ENCODE measurements around the gene DAPL1.
"Not testable (repeated sequence)": the region's sequence is repeated elsewhere in the genome, so short reads cannot be mapped to it uniquely, and the experiment has no call there.

DAPL1 gene

DNA sequence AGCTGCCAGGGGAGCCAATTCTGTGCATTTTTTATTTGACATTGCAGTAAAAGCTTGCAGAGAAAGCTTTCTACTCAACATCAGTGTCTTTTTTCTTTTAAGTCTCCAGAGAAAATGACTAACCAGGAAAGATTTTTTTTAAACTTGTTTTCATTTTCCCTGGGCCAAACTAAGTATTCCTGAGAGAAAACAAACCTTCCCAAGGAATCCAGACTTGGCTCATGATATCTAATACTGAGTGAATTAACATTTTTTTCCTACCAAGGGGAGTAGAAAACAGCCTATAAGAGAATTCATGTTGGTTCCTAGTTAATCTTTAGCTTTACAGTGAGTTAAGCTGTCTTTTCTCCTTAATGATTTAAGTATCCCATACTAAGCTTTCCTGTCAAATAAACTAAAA, 46.7 kb downstream of the DAPL1 start:
- H3K4me3 ChIP-seq (ENCODE audit: low read depth, low read length), result no peak overlapping the region
- H2AFZ ChIP-seq, result no peak overlapping the region
- no peak overlapping the region for H3K27ac ChIP-seq
- H3K27me3 ChIP-seq (ENCODE audit: control insufficient read depth, insufficient read depth, low read length), result no peaks in the 10 kb centered on the region
- H3K36me3 ChIP-seq (ENCODE audit: control insufficient read depth, insufficient read depth, low read length), result no peaks in the 10 kb centered on the region
- TF ChIP-seq, protein P1, sequence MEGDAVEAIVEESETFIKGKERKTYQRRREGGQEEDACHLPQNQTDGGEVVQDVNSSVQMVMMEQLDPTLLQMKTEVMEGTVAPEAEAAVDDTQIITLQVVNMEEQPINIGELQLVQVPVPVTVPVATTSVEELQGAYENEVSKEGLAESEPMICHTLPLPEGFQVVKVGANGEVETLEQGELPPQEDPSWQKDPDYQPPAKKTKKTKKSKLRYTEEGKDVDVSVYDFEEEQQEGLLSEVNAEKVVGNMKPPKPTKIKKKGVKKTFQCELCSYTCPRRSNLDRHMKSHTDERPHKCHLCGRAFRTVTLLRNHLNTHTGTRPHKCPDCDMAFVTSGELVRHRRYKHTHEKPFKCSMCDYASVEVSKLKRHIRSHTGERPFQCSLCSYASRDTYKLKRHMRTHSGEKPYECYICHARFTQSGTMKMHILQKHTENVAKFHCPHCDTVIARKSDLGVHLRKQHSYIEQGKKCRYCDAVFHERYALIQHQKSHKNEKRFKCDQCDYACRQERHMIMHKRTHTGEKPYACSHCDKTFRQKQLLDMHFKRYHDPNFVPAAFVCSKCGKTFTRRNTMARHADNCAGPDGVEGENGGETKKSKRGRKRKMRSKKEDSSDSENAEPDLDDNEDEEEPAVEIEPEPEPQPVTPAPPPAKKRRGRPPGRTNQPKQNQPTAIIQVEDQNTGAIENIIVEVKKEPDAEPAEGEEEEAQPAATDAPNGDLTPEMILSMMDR (IDR thresholded peaks at IDR 0.05), result no peak
- H3K9ac ChIP-seq, result no peak overlapping the region
- H3K4me2 ChIP-seq (ENCODE audit: low read length), result no peak overlapping the region
- no peaks in the 10 kb centered on the region for H3K79me2 ChIP-seq
- no peaks in the 10 kb centered on the region for H3K4me1 ChIP-seq
- H3K9me3 ChIP-seq (ENCODE audit: control insufficient read depth, low read length), result no peaks in the 10 kb centered on the region

DNA sequence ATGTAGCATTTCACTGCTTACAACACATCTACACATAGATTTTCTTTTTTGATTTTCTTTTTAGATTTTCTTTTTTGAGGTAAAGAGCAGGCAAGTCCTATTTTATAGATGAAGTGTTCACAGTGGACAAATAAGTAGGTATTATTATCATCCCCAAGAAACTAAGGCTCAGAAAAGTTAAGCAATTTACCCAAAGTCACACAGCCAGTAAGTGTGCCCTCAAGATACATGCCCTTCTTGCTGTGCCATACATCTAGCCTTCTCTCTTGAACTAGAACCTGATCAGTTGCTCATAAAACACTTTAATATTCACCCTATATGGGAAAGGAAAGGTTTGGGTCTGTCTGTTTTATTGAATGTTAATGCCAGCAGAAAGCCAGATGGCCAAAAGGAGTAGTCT, 50.3 kb downstream of the DAPL1 start:
- no peaks in the 10 kb centered on the region for H3K27me3 ChIP-seq (ENCODE audit: control insufficient read depth, insufficient read depth, low read length)
- no peaks in the 10 kb centered on the region for H3K79me2 ChIP-seq
- no peaks in the 10 kb centered on the region for H3K36me3 ChIP-seq (ENCODE audit: control insufficient read depth, insufficient read depth, low read length)
- H3K4me3 ChIP-seq (ENCODE audit: low read depth, low read length), result no peak overlapping the region
- no peak overlapping the region for H3K9ac ChIP-seq
- H3K27ac ChIP-seq, result no peak overlapping the region
- TF ChIP-seq, protein P1 (IDR thresholded peaks at IDR 0.05), result no peak
- H3K4me1 ChIP-seq, result no peaks in the 10 kb centered on the region
- H2AFZ ChIP-seq, result peak overlapping the region; percentile 1
- H3K9me3 ChIP-seq (ENCODE audit: control insufficient read depth, low read length), result no peaks in the 10 kb centered on the region
- no peak overlapping the region for H3K4me2 ChIP-seq (ENCODE audit: low read length)

DNA sequence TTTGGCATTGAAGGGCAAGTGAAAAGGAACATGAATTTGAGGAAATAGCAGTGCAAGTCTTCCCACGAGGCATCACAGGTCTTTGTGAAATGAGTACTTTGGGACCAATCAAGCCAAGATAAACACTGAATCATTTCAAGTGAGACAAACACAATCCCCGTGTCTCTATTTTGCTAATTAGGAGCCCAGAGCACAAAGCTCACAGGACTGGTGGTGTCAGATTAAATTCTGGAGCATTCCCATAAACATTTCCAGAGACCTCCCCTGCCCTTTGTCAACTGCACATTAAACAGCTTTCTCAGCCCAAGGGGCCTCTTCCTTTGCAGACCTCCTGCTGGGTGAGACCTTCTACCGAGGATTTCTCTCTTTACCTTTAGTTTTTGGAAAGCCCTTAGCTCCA, 50.7 kb downstream of the DAPL1 start:
- Histone ChIP-seq H3K4me2 (ENCODE audit: low read length) (no peak overlapping the region), H3K36me3 (ENCODE audit: control insufficient read depth, insufficient read depth, low read length) (no peaks in the 10 kb centered on the region), H3K9me3 (ENCODE audit: control insufficient read depth, low read length) (no peaks in the 10 kb centered on the region), H3K27me3 (ENCODE audit: control insufficient read depth, insufficient read depth, low read length) (no peaks in the 10 kb centered on the region), H3K79me2 (no peaks in the 10 kb centered on the region), H3K27ac (no peak overlapping the region), H3K4me1 (no peaks in the 10 kb centered on the region), H3K9ac (no peak overlapping the region), H3K4me3 (ENCODE audit: low read depth, low read length) (no peak overlapping the region), H2AFZ (peak overlapping the region; percentile 1)
- TF ChIP-seq, protein P1 (IDR thresholded peaks at IDR 0.05), result no peak

DNA sequence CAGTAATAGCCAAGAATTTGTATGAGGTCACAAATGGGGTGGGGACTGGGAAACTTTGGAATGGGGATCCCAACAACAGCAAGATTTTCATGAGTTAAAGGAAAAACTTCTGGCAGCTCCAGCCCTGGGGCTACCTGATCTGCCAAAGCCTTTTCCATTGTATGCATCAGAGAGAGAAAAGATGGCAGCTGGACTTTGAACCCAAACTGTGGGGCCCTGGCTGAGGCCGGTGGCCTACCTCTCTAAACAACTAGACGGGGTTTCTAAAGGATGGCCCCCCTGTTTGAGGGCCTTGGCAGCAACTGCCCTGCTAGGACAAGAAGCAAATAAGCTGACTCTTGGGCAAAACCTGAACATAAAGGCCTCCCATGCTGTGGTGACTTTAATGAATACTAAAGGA, 52.4 kb downstream of the DAPL1 start:
- H3K9ac ChIP-seq; H3K9me3 ChIP-seq (ENCODE audit: control insufficient read depth, low read length); H3K79me2 ChIP-seq; H2AFZ ChIP-seq; H3K27ac ChIP-seq; H3K4me2 ChIP-seq (ENCODE audit: low read length); H3K36me3 ChIP-seq (ENCODE audit: control insufficient read depth, insufficient read depth, low read length); H3K4me3 ChIP-seq (ENCODE audit: low read depth, low read length); H3K27me3 ChIP-seq (ENCODE audit: control insufficient read depth, insufficient read depth, low read length); H3K4me1 ChIP-seq: not testable (repeated sequence)

DNA sequence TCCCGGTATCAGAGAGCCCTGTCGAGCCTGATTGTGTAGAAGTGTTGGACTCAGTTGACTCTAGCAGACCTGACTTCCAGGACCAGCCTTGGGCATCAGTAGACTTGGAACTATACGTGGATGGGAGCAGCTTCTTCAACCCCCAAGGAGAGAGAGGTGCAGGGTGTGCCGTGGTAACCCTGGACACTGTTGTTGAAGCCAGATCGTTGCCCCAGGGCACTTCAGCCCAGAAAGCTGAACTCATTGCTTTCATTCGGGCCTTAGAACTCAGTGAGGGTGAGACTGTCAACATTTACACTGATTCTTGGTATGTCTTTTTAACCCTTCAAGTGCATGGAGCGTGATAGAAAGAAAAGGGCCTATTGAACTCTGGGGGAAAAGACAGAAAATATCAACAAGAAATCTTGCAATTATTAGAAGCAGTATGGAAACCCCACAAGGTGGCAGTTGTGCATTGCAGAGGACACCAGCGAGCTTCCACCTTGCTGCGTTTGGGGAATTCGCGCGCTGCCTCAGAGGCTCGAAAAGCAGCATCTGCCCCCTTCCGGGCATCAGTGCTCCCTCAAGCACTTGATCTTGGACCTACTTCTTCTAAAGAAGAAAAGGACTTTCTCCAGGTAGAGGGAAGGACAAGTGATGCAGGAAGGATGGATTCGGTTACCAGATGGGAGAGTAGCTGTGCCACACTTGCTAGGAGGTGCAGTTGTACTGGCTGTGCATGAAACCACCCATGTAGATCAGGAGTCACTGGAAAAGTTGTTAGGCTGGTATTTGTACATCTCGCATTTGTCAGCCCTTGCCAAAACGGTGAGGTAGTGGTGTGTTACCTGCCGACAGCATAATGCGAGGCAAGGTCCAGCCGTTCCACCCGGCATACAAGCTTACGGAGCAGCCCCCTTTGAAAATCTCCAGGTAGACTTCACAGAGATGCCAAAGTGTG, 53.2 kb downstream of the DAPL1 start:
- not testable (repeated sequence) for H2AFZ ChIP-seq; H3K9me3 ChIP-seq (ENCODE audit: control insufficient read depth, low read length); H3K27ac ChIP-seq; H3K36me3 ChIP-seq (ENCODE audit: control insufficient read depth, insufficient read depth, low read length); H3K79me2 ChIP-seq; H3K9ac ChIP-seq; H3K4me2 ChIP-seq (ENCODE audit: low read length); H3K4me3 ChIP-seq (ENCODE audit: low read depth, low read length); H3K27me3 ChIP-seq (ENCODE audit: control insufficient read depth, insufficient read depth, low read length); H3K4me1 ChIP-seq

DNA sequence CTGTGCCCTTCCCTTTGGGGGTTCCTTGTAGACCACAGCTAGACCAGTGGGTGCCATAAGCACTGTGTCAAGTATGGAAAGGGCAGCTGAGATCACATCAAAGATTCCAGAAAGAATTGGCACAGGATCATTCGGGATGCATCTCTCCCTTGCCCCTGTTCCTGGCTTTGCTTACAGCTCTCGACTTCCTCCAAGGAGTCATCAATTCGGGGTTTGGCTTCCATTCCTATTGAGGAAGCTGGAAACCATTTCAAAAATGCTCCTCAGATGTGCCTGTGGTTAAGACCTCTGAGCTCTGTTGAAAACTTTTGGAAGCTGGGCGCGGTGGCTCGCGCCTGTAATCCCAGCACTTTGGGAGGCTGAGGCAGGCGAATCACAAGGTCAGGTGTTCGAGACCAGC, 65.1 kb downstream of the DAPL1 start:
- not testable (repeated sequence) for H3K4me3 ChIP-seq (ENCODE audit: low read depth, low read length); H3K27ac ChIP-seq; H3K27me3 ChIP-seq (ENCODE audit: control insufficient read depth, insufficient read depth, low read length); H3K36me3 ChIP-seq (ENCODE audit: control insufficient read depth, insufficient read depth, low read length); H3K9me3 ChIP-seq (ENCODE audit: control insufficient read depth, low read length); H3K9ac ChIP-seq; H3K79me2 ChIP-seq; H3K4me2 ChIP-seq (ENCODE audit: low read length); H3K4me1 ChIP-seq; H2AFZ ChIP-seq

DNA sequence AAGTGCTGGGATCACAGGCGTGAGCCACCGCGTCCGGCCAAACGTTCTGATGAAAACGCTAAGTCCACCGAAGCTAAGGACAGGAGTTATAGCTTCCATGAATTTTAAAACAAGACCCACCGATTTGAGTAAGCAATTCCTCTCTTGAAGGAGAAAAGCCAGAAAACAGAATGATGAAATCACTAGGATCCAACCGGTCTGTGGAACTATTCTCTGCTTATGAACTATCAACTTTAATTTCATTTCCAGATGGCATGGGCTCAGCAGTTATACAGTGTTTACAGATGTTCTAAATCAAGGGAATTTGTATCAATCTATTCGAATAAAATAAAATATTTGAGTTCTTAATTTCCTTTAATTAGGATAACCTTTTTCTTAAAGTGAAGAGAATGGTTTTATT, 66.5 kb downstream of the DAPL1 start:
- H3K79me2 ChIP-seq; H3K4me1 ChIP-seq; H3K4me2 ChIP-seq (ENCODE audit: low read length); H3K36me3 ChIP-seq (ENCODE audit: control insufficient read depth, insufficient read depth, low read length); H2AFZ ChIP-seq; H3K9me3 ChIP-seq (ENCODE audit: control insufficient read depth, low read length); H3K4me3 ChIP-seq (ENCODE audit: low read depth, low read length); H3K27ac ChIP-seq; H3K9ac ChIP-seq; H3K27me3 ChIP-seq (ENCODE audit: control insufficient read depth, insufficient read depth, low read length): not testable (repeated sequence)

DNA sequence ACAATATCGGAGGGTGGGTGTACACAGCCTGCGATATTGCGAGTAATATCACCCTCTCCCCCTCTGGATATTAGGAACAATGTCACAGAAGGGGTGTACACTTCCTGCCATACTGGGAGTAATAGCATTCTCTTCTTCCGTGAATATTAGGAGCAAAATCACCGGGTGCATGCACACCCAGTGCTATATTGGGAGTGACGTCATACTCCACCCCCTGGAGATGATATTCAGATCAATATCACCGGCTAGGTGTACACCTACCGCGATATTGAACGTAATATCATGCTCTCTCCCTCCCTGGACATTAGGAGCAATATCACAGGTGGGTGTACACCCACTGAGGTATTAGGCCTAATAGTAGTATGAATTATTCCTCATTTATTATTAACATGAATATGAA, 70.4 kb downstream of the DAPL1 start:
- not testable (repeated sequence) for H3K4me3 ChIP-seq (ENCODE audit: low read depth, low read length); H3K4me2 ChIP-seq (ENCODE audit: low read length); H3K27me3 ChIP-seq (ENCODE audit: control insufficient read depth, insufficient read depth, low read length); H3K79me2 ChIP-seq; H3K27ac ChIP-seq; H3K4me1 ChIP-seq; H3K36me3 ChIP-seq (ENCODE audit: control insufficient read depth, insufficient read depth, low read length); H2AFZ ChIP-seq; H3K9ac ChIP-seq; H3K9me3 ChIP-seq (ENCODE audit: control insufficient read depth, low read length)

Data from parathyroid adenoma (tissue), 2 donors.